Hepatocyte (in vitro differentiated cells): Measurements from ENCODE around the gene NPLOC4.

ENCODE experiments used
- EZH2phosphoT487 ChIP-seq: fragments of 200-600 bp; sonication (generic); IDR thresholded peaks from one replicate; pipeline ENCODE4 v1.6.1; 2018; ENCODE audit warnings: antibody characterized with exemption, mild to moderate bottlenecking, low read depth, moderate library complexity; ENCODE audit not compliant: unreplicated experiment, severe bottlenecking
- TF ChIP-seq, protein P1 (sequence below): fragments of 200-600 bp; sonication (generic); IDR thresholded peaks from 2 replicates; pipeline ENCODE4 v1.5.1; 2016; ENCODE audit warnings: antibody characterized with exemption, mild to moderate bottlenecking; ENCODE audit not compliant: poor library complexity

DNA sequence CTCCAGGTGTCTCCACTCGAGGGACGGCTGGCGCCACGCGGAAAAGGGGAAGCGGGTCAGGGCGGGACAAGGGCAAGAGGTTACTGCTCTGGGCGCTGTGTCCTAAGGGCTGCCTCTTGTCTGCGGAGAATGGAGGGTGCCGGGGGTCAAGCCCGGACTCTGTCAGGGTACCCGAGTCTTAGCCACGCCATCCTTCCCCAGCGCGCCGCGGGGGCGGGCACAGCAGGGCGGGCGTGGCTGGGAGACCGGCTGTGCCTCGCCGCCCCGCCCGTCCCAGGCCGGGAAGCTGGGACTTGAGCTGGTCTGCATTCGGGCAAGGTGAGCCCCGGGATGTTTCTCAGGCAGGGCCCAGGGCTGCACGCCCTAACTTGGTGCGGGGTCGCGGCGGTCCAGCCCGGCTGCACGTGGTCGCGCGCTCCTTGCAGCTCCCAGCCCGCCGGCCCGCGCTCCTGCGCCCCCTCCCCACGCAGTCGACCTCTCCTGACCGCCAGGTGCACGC lies 118.1 kb downstream of the NPLOC4 start:
- TF ChIP-seq, protein P1, sequence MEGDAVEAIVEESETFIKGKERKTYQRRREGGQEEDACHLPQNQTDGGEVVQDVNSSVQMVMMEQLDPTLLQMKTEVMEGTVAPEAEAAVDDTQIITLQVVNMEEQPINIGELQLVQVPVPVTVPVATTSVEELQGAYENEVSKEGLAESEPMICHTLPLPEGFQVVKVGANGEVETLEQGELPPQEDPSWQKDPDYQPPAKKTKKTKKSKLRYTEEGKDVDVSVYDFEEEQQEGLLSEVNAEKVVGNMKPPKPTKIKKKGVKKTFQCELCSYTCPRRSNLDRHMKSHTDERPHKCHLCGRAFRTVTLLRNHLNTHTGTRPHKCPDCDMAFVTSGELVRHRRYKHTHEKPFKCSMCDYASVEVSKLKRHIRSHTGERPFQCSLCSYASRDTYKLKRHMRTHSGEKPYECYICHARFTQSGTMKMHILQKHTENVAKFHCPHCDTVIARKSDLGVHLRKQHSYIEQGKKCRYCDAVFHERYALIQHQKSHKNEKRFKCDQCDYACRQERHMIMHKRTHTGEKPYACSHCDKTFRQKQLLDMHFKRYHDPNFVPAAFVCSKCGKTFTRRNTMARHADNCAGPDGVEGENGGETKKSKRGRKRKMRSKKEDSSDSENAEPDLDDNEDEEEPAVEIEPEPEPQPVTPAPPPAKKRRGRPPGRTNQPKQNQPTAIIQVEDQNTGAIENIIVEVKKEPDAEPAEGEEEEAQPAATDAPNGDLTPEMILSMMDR, result no peak
- no peak for TF ChIP-seq EZH2phosphoT487
